ENCODE data around the gene POLE.
A peak's percentile ranks its signal among the peaks of the same experiment; 100 is the strongest.

Gene POLE

DNA sequence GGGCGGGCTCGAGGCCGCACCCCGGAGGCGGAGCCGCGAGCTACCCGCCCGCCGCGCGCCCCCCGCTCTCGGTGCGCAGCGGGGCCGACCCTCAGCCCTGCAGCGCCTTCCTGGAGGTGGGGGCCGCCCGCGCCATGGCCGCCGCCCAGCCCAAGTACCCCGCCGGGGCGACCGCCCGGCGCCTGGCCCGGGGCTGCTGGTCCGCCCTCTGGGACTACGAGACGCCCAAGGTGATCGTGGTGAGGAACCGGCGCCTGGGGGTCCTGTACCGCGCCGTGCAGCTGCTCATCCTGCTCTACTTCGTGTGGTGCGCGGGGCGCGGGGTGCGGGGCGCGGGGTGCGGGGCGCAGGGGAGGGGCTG lies 68.5 kb downstream of the POLE start, which contains the start of gene P2RX2:
Gene P2RX2 (plus strand): TSS at position 94 of the 361 bp plus-strand sequence. CDS start 41 bp downstream, at position 135.
- no peak for DNase-seq

GRCh38 chr12:132617822-132618682 lies 69.1 kb downstream of the POLE start:
- DNase-seq, result no peak

GRCh38 chr12:132617135-132617701 lies 69.9 kb downstream of the POLE start:
- no peak for DNase-seq

DNA sequence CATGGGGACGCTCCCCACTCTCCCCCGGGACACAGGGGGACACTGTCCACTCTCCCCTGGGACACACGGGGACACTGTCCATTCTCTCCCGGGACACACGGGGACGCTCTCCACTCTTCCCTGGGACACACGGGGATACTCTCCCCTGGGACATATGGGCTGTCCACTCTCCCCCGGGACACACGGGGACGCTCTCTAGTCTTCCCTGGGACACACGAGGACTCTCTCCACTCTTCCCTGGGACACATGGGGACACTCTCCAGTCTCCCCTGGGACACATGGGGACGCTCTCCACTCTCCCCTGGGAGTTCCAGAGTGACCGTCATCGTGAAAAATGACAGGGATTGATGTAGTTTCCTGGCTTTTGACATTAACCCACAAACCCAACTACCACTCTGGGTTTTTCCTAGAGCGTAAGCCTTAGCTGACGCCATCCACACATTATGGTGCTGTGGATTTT lies 71.5 kb downstream of the POLE start:
- DNase-seq, result no peak

DNA sequence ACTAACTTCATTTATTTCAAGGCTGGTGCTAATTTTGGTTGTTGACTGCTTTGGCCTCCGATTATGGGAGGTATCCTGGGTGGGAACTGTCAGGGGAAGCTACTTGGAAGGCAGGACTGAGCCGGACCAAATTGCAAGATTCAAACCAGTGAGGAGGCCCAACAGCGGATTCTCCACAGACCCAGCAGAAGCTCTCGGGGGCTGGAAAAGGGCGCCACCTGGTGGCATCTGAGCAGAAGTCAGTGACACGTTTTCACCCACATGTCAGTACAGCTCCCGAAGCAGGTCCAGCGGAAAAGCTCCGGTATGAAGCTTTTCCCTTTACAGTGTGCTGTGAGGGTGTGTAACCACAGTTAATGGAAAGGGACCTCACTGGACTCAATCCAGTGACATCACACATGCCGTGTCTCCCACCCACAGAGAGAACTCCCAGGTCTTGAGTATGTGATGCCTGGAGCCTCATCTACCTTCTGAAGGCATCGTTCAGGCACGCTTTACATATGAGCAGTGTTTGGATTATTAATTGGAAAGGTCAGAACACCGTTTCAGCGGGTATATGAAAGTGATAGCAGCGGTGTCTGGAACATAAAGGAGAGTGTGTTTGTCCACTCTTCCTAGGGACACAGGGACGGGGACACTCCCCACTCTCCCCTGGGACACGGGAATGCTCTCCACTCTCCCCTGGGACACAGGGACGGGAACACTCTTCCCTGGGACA lies 72.1 kb downstream of the POLE start:
- DNase-seq, result peak in 51 of 56 donors; percentile 14 to 90 (median 59)

DNA sequence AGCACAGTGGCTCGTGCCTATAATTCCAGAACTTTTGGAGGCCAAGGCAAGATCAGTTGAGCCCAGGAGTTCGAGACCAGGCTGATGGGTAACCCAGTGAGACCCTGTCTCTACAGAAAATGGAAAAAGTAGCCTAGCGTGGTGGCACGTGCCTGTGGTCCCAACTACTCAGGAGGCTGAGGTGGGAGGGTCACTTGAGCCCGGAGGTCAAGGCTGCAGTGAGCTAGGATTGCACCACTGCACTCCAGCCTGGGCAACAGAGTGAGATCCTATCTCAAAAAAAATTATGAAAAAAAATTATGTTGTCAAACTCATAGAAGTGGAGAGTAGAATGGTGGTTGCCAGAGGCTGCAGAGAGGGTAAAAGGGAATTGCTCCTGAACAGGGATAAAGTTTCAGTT lies 73.1 kb downstream of the POLE start:
- no peak for DNase-seq

- DNase-seq, result no peak
These were observed 75.5 kb downstream of the POLE start for GRCh38 chr12:132611620-132612019.

- DNase-seq, result no peak
These were observed 76.1 kb downstream of the POLE start for GRCh38 chr12:132610866-132611602.

- peak in 4 of 56 donors; percentile 7 to 27 (median 11) for DNase-seq
These were observed 76.9 kb downstream of the POLE start, which contains the start of gene LRCOL1 for GRCh38 chr12:132610051-132610759. Gene LRCOL1, minus strand, starts transcription at chr12:132610582. Its CDS starts 4,331 bp downstream, at chr12:132606251.

DNA sequence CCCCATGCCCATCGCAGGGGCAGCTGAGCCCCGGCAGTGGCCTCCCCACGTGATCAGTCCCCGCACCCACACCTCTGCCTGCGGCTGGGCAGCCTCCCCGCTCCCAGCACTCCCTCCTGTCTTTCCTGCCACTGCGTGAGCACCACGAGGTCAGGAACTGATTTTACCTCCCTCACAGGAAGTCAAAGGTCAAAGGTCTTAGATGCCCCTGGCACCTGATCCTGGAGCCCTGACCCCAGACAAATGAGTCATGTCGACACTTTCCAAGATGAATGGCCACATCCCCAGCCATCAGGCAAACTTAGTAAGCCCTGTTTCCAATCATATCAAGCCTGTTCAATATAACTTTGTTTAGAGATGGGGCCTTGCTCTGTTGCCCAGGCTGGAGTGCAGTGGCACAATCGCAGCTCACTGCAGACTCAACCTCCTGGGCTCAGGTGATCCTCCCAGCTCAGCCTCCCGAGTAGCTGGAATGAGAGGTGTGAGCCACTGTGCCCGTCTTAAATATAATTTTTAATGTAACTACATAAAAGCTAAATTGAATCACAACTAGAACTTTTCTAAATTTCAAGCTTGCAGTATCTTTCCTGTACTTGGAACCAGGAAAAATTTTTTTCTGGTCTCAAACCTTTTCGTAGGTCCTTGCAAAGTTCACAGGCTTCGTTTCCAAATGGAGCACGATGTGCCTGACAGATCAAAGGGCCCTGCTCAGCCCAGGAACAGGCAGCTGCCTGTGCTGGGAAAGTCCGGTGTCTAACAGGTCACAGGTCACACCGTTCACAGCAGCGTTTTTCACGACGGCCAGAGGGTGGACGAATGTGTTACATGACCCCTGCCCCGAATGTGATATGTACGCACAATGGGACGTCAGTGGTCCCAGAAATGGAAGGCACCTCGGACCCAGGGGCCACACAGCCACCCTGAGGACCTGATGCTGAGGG lies 78.6 kb downstream of the POLE start:
- no peak for DNase-seq

- no peak for DNase-seq
These were observed 80.2 kb downstream of the POLE start for GRCh38 chr12:132606927-132607326.

GRCh38 chr12:132606466-132606865 lies 80.7 kb downstream of the POLE start:
- DNase-seq, result peak in 1 of 56 donors; percentile 14

DNA sequence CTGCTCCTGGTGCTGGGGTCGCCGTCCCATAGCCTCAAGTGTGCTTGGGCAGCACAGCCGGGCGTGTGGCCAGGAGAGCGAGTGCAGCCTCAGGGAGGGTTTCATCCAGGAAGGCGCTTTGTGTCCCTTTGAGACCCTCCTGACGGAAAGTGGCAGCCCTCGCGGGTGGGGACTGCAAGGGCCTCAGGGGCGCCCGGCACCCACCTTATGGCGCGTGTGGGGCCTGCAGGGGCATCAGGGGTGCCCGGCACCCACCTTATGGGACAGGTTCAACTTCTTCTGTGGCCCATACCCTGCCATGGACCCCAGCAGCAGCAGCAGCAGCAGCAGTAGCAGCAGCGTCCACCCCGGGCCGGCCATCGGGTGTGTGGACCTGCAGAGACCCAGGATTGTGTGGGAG lies 81.2 kb downstream of the POLE start:
- DNase-seq, result no peak

DNA sequence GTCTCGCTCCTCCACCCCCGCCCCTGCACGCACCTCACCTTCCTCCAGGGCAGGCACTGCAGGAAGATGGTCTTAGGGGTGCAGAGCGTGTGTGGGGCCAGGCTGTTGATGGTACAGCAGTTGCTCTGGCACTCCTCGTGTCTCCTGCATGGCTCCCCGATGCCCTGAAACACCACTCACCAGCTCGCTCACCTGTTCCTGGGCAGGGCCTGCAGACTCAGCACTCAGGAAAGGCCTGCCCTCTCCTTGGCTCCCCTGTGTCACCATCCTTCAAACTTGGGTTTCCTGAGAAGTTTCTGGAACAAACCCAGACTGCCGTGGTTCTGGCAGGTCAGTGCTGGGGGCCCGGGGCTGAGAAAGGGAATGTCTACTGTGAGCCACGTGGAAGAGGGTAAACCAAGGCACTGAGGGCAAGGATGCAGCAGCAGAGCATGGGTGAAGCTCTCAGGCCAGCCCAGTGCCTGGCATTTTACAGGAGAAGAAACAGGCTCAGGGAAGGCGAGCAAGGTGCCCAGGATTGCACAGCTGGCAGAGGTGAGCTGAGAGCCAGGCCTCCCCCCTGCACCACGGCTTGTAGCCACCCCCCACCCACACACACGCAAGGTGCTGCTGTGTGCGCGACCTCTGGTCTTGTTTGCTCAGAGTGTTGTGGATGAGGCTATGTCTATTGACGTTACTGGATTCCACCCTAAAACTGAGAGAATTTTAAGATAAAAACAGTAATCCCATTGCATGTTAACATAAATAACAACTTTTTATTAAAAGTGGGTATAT lies 82.3 kb downstream of the POLE start:
- no peak for DNase-seq

DNA sequence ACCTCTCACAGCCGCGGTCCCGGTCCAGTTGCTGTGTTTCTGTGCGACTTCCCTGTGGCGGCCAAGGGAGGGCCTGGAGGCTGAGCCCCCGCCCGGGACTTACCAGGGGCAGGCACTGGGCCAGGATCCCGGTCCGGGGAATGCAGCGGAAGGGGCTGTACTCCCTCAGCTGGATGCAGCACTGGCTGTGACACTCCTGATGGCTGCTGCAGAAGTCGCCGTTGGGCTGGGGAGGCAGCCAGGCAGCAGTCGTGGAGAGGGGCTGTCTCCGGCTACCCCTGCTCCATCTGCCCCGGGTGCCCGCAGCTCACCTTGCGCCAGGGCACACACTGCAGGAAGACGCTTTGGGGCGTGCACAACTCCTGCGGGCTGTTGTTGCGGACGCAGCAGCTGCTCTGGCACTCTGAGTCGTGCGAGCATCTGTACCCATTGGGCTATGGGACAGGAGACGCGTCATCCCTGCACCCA lies 83.0 kb downstream of the POLE start:
- DNase-seq, result no peak

DNA sequence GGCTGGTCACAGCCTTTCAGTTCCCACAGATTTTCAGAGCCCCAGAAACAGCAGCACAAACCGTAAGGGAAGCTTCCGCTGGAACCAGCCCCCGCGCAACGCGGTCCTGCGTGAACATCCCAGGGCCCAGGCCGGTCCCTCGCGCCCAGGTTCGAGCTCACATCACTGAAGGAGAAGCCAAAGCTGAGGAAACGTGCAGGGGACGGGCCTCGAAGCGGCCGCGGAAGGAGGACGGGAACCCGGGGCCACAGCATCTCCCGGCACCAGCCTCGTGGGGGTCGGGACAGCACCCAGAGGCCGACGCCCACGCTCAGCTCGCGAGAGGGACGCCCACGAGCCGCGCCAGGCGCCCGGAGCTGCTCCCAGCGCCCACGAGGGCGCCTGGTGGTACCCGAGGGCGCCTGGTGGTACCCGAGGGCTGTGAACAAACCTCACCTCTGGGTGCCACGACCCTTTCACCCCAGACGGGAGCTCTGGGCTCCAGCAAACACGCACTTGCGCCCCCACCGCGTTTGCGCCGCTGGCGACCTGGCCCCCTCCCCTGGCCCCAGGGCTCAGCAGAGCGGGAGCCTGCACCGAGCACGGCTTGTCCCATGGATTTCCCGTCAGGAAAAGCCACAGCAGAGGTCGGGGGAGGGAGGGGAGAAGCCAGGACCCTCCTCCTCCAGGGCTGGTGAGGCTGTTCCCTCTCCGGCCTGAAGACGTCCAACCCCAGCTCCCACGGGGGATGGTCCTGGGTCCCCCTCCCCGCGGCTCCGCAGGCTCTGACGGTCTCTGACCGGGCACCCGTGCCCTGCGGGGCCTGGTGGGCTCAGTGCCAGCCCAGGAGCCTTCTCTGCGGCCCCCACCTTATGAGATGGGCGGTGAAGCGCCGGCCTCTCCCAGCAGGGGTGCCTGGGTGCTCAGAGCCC lies 83.6 kb downstream of the POLE start:
- DNase-seq, result no peak

DNA sequence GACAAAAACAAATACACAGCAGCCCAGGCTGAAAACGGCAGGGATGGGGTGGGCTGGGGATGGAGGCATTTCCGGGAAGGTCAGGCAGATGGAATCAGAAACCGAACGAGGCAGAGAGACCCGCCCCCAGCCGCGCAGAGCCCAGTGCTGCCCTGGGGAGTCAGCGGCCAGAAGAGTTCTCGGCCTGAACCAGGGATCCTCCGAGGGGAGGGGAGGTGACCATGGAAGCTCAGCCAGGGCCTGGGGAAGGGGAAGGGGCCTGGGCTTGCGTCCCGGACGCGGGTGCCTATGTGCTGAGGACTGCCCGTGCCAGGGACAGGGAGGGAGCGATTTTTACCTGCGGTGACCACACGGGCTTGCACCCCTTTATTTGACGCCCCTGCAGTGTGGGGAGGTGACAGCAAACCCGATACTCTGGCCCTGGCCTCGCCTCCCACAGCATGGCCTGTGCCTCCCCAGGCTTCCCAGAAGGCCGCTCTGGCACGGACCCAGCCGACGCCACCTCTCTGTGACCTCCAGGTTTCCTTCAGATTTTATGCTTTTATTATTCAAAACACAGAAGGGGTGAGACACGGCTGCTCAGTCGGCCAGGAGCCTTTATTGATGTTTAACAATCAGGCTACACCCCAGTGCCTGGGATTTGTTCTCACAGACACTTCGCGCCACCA lies 84.4 kb downstream of the POLE start:
- DNase-seq, result no peak

Data from nucleus accumbens (tissue), 56 donors.